Stimulated activated CD4-positive, alpha-beta T cell treated with anti-CD3 and anti-CD28 coated beads, Interleukin-4, amount 100 ng/mL, for 1 hour (primary cell): Measurements from ENCODE around the gene MEIS1.

Experiments
- DNase-seq: peaks from one replicate; pipeline ENCODE4 v3.0.0-alpha.2; 2020

Gene MEIS1

GRCh38 chr2:66512626-66513025, 77.7 kb downstream of the MEIS1 start:
- DNase-seq = no peak

DNA sequence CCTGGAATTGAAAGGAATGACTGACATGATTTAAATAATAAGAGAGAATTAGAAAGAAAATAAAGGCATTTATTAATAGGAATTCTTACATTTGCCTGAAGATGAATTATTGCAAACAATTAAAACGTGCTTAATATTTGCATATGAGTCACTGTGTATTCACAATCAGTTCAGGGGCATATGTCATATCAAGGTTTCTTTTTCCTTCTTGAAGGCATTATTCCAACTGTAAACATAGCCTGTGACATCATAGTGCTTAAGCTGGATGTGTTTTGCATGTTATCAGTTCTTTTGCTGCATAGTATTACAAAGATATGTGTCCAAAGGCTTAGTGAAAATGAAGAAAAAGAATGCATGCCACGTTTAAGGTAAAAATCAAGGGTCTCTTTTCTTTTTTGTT, 80.8 kb downstream of the MEIS1 start:
- no peak for DNase-seq

- no peak for DNase-seq
These were observed 81.6 kb downstream of the MEIS1 start for GRCh38 chr2:66516499-66516898.

GRCh38 chr2:66517772-66518171, 82.8 kb downstream of the MEIS1 start:
- no peak for DNase-seq

- no peak for DNase-seq
These were observed 84.4 kb downstream of the MEIS1 start for GRCh38 chr2:66519264-66519843.

GRCh38 chr2:66521291-66521922, 86.5 kb downstream of the MEIS1 start:
- no peak for DNase-seq

GRCh38 chr2:66522611-66523376, 87.9 kb downstream of the MEIS1 start:
- DNase-seq = no peak

GRCh38 chr2:66523377-66523969, 88.5 kb downstream of the MEIS1 start:
- no peak for DNase-seq

- DNase-seq = no peak
These were observed 89.1 kb downstream of the MEIS1 start for GRCh38 chr2:66523990-66524389.

- DNase-seq = no peak
These were observed 90.7 kb downstream of the MEIS1 start for GRCh38 chr2:66525606-66526005.

- no peak for DNase-seq
These were observed 91.3 kb downstream of the MEIS1 start for GRCh38 chr2:66526180-66526579.

DNA sequence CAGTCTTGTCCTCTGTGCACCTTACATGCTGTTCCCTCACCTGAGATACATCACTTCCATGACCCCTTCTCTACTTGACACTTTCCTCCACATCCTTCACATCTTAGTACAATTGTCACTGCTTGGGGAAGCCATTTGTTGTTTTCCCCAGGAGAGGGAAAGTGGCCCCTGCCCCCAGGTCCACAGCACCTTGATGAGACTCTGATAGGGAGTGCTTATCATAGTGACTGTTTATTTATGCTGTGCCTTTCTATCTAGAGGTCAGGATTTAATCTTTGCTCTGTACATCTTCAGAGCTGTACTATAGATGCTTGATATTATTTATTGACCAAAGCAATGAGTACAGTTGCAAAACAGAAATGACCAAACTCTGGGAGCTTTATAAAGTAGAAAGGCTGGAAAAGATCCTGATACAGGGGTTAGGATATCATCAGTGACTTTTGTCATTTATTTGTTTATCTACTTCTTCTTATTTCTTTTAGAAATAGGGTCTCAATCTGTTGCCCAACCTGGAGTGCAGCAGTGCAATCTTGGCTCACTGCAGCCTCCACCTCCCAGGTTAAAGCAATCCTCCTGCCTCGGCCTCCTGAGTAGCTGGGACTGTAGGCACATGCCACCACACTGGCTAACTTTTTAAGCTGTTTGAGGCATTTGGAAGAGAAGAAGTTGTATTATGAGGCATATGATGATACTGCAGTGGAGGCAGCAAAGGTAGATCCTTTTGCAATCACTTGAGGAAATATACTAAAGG, 94.2 kb downstream of the MEIS1 start:
- no peak for DNase-seq

DNA sequence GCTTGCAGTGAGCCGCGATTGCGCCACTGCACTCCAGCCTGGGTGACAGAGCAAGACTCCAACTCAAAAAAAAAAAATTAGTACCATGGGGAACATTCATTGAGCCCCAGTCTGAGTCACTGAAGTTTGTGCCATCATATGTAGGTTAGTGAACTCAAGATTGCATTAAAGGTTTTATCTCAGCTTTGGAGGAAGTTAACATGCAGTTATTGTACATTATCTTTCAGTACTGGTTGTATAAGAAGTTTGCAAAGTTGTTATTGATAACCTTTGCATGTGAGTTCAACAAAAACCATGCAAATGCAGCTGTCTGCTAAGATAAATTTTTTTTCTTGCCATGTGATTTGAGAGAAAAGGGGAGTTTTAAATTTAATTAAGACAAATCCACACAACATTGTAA, 95.7 kb downstream of the MEIS1 start:
- no peak for DNase-seq

DNA sequence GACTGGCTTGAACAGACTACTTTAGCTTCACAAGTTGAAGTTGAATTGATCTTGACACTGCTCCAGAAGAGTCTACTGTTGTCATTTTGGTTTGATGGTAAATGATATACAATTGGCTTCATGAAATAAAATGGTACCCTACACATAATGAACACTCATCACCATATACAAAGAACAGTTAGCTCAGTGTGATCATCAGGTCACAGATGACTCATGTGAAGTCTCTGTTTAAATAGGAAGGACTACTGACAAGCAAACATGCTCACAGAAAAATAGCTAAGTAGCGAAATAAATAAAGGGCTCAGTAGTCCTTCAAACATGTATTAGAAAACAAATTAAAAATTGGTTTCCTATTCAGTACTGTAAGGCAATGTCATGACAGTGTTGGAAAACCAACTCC, 96.2 kb downstream of the MEIS1 start:
- no peak for DNase-seq

DNA sequence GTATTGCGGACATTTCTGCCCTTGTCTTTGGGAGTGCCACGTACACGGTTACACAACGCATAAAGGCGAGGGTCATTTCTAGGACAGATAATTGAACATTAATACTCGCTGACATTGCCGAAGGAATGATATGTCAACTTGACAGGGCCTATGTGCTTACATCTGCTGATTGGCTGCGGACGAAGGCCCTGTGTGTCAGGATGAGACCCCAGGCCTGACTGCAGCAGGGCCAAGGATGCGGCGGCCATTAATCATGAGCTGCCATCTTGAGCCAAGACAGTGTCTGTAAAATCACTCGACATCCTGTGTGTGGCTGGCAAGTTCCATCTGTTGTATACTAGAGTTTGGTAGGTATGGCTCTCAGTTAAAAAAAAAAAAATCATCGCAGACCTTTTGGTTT, 96.6 kb downstream of the MEIS1 start:
- no peak for DNase-seq

DNA sequence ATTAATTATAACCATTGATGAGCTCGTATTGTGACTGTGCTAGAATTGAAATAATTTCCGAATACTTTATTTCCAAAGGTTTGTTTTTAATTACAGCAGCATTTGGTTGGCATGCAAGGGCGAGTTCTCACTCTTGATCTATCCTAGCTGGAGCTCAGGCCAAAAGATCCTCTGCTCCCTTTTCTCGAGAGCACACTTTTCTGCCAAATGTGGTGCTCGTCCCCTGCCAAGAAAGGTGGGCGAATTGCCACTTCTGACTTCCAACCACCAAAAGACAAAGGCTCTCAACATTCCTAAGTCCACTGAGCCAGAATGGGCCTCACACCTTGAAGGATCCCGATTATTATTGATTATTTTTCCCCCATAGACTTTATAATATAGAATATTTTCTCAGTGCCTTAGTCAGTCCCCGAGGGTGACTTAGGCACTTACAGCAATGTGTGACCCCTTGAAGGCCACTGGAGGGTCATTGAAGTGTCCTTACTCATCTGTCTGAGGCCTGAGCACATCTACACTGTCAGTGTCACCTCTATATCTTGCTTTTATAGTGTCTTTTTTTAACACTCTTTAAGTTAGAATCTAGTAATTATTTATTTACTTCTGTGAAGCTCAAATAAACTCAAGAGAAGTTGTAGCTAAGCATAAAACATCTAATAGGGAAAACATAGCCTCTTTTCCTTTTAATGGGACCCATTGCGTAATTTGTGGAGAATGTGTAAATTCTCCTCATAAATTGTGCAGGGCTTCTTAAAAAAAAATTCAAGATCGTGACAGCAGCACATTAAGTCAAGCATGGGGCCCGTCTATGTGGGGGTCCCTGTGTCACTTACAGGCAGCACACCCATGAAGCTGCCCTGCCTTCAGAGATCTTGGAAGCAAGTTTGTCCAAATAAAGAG, 98.3 kb downstream of the MEIS1 start:
- no peak for DNase-seq

DNA sequence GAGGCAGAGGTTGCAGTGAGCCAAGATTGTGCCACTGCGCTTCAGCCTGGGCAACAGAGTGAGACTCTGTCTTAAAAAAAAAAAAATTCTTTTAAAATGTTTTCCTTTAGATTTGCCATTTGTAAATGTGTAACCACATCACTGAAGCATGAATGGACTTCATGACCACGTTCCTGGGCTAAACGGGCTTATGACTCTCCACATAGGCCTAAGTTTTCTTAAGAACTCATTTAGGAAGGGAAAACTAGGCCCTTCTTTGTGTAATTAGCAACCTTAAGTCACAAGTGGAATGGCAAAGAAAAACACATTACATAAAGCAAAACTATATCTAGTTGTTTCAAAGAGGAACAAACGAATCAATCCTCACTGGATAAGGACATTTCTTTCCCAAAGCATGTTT, 99.5 kb downstream of the MEIS1 start:
- DNase-seq = no peak

DNA sequence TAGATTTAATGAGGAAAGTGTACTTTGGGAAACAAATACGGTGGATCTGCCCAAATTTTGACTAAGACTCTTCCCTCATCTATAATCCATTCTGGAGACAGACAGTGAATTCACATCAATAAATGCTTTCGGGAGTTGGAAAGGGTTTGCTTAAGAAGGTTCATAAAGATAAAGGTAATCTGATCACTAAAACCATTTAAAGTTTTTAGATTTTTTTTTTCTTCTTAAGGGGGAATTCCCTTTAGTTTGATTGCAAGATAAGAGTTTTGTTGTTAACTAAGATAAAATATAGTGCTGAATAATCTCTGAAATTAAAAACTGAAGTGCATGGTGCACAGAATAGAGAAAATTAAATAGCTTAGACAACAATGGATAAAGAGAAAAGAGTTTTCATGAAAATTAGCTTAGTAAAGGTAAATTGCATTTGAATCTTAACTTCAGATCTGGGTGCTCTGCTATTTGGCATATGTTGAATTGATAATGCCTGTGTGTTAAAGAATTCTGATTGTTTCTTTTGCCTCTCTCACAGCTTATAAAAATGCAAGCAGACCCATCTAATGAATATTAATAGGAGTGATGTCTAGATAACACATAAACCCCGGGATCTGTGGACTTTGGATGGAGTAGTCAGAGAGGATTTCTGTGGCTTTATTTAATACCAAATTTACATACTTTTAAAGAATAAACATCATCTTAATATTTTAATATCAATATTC, 100.8 kb downstream of the MEIS1 start:
- no peak for DNase-seq

DNA sequence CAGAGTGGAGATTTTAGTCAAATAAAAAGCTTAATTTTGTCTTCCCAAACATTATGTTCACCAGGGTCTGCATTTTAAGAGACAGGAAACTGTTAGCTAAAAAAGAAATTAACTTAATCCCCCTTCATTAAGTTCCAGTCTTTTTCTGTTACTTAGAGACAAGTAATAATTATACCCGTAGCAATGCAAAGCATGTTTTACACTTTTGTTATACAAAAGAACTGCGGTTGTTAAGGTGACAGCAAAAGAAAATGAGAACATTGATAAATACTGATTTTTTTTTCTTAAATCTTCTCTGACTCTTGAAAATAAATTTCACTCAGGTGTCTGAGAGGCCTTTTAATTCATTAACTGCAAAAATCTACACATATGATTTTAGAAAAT, 101.4 kb downstream of the MEIS1 start:
- DNase-seq = no peak

GRCh38 chr2:66536997-66537396, 102.1 kb downstream of the MEIS1 start:
- DNase-seq = no peak

DNA sequence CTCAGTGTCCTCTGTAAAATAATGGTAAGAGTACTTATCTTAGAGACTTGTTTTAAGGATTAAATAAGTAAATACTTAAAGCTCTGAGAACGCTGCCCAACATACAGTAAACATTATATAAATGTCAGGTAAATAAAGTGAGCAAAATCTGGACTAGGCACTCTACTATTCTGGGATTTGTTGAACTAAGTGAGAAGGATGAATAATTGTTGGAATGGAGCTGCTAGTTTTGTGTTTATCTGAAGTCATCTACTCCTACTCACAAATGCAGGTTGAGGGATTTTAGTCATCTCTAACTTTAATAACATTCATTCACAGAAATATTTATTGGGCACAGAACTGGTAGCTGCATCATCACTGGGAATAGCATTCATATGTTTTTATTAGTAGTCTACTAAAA, 103.4 kb downstream of the MEIS1 start:
- DNase-seq = no peak

GRCh38 chr2:66539452-66539851, 104.5 kb downstream of the MEIS1 start:
- no peak for DNase-seq
